Ascending aorta (tissue), 2 donors: ENCODE measurements around the gene NBAS. TPM values are rescaled to one million over a fixed set of nuclear protein-coding genes. Genes with fewer than 3 reads are reported as not detected.
"Not testable (repeated sequence)": the region's sequence is repeated elsewhere in the genome, so short reads cannot be mapped to it uniquely, and the experiment has no call there.

Experiments used
- DNase-seq, 2 donors: peaks; one replicate each; pipeline ENCODE4 v3.0.0-alpha.2; 2019; ENCODE audit warnings: low spot score in 2 of 2
- H3K27ac ChIP-seq, 2 donors: fragments of 200-600 bp; sonication (generic); one replicate each; pipeline ENCODE4 v1.5.1; 2016 to 2017; ENCODE audit warnings: mild to moderate bottlenecking in 1 of 2
- H3K27me3 ChIP-seq: fragments of 200-600 bp; sonication (generic); one replicate; pipeline ENCODE4 v1.5.1; 2017
- H3K36me3 ChIP-seq, 2 donors: fragments of 200-600 bp; sonication (generic); one replicate each; pipeline ENCODE4 v1.5.1; 2016
- H3K4me1 ChIP-seq, 2 donors: fragments of 200-600 bp; sonication (generic); one replicate each; pipeline ENCODE4 v1.5.1; 2016 to 2017; ENCODE audit warnings: mild to moderate bottlenecking in 1 of 2
- H3K4me3 ChIP-seq, 2 donors: fragments of 200-600 bp; sonication (generic); one replicate each; pipeline ENCODE4 v1.5.1; 2016 to 2017; ENCODE audit warnings: mild to moderate bottlenecking in 1 of 2
- H3K9me3 ChIP-seq, 2 donors: fragments of 200-600 bp; sonication (generic); one replicate each; pipeline ENCODE4 v1.5.1; 2016
- intact Hi-C: fragments of 100-400 bp; cut with DNase I; formaldehyde crosslinking; loops from one replicate; pipeline ENCODE4 v1.15.1; 2023
- total RNA-seq: library from RNA; depleted of rRNA; stranded (reverse); fragments of >200 nt; gene quantifications from one replicate; pipeline ENCODE4 v1.1.0, GENCODE V29; 2016
- TF ChIP-seq, protein P1 (sequence below), 3 experiments: fragments of 200-600 bp in 2 of 3; fragments of 450-650 bp in 1 of 3; sonication (generic) in 2 of 3; IDR thresholded peaks; one replicate each; pipeline ENCODE4 v1.5.1; 2016 to 2019; ENCODE audit warnings: antibody characterized with exemption in 3 of 3, mild to moderate bottlenecking in 1 of 3, moderate library complexity in 1 of 3

Gene NBAS
- total RNA-seq, 1 donor from 2014 or later = 37.1 TPM

DNA sequence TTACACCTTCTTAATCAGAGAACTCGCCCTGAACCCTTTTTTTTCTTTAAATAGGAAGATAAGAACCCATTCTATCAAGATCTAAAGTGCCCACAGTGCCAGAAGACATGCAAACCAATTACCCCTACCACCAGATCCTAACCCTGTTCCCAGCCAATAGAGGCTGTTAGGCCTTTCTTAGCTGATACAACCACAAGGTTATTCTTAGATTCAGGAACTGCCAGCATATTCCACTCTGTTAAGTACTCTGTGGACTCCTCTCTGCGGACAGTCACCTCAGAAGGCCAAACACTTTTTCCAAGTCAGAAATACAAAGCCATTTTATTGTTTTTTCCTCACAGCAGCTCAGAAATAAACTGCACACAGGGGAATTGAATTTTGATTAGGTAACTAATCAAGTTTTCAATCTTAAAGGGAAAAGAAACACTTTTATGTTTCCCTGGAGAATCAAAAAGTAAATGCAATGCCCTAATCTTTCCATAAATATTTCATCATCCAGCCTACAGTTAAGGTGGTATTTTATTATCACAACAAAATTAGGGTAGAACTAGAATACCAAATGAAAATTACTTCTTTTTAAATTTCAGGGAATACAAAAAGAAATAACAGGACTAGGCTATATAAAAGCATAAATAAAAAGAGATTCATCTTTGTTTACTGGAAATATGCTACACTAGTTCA, 111.4 kb downstream of the NBAS start:
- intact Hi-C loops = no loop called here
- no peaks in the 10 kb centered on the region for H3K27me3 ChIP-seq
- DNase-seq = no peak

GRCh38 chr2:15448250-15448839, 112.8 kb downstream of the NBAS start:
- no peak overlapping the region for H3K27ac ChIP-seq
- no peaks in the 10 kb centered on the region for H3K27me3 ChIP-seq
- no peaks in the 10 kb centered on the region for H3K36me3 ChIP-seq
- no peak overlapping the region for H3K4me3 ChIP-seq
- no peaks in the 10 kb centered on the region for H3K9me3 ChIP-seq
- DNase-seq = no peak
- no peaks in the 10 kb centered on the region for H3K4me1 ChIP-seq
- intact Hi-C loops = no loop called here
- TF ChIP-seq, protein P1, sequence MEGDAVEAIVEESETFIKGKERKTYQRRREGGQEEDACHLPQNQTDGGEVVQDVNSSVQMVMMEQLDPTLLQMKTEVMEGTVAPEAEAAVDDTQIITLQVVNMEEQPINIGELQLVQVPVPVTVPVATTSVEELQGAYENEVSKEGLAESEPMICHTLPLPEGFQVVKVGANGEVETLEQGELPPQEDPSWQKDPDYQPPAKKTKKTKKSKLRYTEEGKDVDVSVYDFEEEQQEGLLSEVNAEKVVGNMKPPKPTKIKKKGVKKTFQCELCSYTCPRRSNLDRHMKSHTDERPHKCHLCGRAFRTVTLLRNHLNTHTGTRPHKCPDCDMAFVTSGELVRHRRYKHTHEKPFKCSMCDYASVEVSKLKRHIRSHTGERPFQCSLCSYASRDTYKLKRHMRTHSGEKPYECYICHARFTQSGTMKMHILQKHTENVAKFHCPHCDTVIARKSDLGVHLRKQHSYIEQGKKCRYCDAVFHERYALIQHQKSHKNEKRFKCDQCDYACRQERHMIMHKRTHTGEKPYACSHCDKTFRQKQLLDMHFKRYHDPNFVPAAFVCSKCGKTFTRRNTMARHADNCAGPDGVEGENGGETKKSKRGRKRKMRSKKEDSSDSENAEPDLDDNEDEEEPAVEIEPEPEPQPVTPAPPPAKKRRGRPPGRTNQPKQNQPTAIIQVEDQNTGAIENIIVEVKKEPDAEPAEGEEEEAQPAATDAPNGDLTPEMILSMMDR (IDR thresholded peaks at IDR 0.05) = no peak

More for the DNA sequence above, 111.4 kb downstream of the NBAS start:
- TF ChIP-seq, protein P1 (IDR thresholded peaks at IDR 0.05) = no peak
- no peaks in the 10 kb centered on the region for H3K9me3 ChIP-seq
- no peak overlapping the region for H3K27ac ChIP-seq
- H3K4me1 ChIP-seq = no peaks in the 10 kb centered on the region
- no peaks in the 10 kb centered on the region for H3K36me3 ChIP-seq
- H3K4me3 ChIP-seq = no peak overlapping the region

GRCh38 chr2:15447381-15447780, 113.8 kb downstream of the NBAS start:
- TF ChIP-seq, protein P1 (IDR thresholded peaks at IDR 0.05) = no peak
- H3K27ac ChIP-seq = no peak overlapping the region
- intact Hi-C loops = no loop called here
- DNase-seq = no peak
- no peaks in the 10 kb centered on the region for H3K4me1 ChIP-seq
- H3K4me3 ChIP-seq = no peak overlapping the region
- no peaks in the 10 kb centered on the region for H3K27me3 ChIP-seq
- H3K36me3 ChIP-seq = no peaks in the 10 kb centered on the region
- no peaks in the 10 kb centered on the region for H3K9me3 ChIP-seq

DNA sequence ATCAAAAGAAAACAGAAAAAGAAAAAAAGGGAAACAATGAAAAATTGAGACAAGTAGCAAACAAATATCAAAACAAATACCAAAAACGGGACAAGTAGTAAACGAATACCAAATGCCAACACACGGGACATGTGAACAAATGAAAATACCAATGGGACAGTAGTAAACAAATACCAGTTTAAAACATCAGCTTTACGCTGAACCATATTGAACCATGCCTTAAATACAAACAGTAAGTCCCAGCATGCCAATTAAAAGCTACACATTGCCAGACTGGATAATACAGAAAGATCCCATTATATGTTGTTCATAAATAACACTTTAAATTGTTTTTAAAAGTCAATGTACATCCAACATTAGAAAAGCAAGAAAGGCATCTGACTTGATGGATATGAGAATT, 114.2 kb downstream of the NBAS start:
- Histone ChIP-seq H3K9me3 (no peaks in the 10 kb centered on the region), H3K27me3 (no peaks in the 10 kb centered on the region), H3K27ac (no peak overlapping the region), H3K4me1 (no peaks in the 10 kb centered on the region), H3K36me3 (no peaks in the 10 kb centered on the region), H3K4me3 (no peak overlapping the region)
- intact Hi-C loops = no loop called here
- no peak for DNase-seq
- TF ChIP-seq, protein P1 (IDR thresholded peaks at IDR 0.05) = no peak

DNA sequence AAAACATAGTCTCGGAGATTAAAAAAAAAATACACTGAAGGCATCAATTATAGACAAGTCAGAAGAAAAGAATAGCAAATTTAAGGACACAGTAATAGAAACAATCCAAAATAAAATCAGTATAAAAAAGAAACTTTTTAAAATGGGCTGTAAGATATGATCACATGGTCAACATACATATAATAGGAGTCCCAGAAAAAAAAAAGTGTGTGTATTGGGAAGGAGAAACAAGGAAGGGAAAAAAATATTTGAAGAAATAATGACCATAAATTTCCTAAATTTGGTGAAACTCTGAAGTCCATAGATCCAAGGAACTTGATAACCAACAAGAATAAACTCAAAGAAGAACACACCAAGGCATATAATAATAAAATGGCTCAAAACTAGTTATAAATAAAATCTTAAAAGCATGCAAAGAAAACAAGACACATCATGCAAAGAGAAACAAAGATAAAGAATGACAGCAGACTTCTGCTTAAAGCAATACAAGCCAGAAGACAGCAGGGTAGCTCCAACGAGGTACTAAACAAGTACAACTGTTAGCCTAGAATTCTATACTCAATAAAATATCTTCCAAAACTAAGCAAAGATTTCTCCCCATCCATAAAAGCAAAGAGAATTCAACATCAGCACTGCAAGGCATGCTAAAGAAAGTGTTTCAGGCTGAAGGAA, 115.1 kb downstream of the NBAS start:
- no peaks in the 10 kb centered on the region for H3K4me1 ChIP-seq
- H3K36me3 ChIP-seq = no peaks in the 10 kb centered on the region
- no peaks in the 10 kb centered on the region for H3K27me3 ChIP-seq
- no peaks in the 10 kb centered on the region for H3K9me3 ChIP-seq
- H3K4me3 ChIP-seq = no peak overlapping the region
- H3K27ac ChIP-seq = no peak overlapping the region
- TF ChIP-seq, protein P1 (IDR thresholded peaks at IDR 0.05) = no peak
- DNase-seq = no peak
- intact Hi-C loops = no loop called here

DNA sequence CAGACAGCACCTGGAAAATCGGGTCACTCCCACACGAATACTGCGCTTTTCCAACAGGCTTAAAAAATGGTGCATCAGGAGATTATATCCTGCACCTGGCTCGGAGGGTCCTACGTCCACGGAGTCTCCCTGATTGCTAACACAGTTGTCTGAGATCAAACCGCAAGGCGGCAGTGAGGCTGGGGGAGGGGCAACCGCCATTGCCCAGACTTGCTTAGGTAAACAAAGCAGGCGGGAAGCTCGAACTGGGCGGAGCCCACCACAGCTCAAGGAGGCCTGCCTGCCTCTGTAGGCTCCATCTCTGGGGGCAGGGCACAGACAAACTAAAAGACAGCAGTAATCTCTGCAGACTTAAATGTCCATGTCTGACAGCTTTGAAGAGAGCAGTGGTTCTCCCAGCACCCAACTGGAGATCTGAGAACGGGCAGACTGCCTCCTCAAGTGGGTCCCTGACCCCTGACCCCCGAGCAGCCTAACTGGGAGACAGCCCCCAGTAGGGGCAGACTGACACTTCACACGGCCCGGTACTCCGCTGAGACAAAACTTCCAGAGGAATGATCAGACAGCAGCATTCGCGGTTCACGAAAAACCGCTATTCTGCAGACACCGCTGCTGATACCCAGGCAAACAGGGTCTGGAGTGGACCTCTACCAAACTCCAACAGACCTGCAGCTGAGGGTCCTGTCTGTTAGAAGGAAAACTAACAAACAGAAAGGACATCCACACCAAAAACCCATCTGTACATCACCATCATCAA, 121.2 kb downstream of the NBAS start:
- DNase-seq, H3K36me3 ChIP-seq, intact Hi-C loops, H3K4me1 ChIP-seq, H3K4me3 ChIP-seq, H3K27me3 ChIP-seq, H3K9me3 ChIP-seq, H3K27ac ChIP-seq: not testable (repeated sequence)

- H3K27me3 ChIP-seq, H3K36me3 ChIP-seq, H3K4me1 ChIP-seq, H3K27ac ChIP-seq, DNase-seq, intact Hi-C loops, H3K9me3 ChIP-seq, H3K4me3 ChIP-seq: not testable (repeated sequence)
These were observed 121.8 kb downstream of the NBAS start for GRCh38 chr2:15439366-15439765.
